Esophagus squamous epithelium (tissue), 4 donors: Measurements from ENCODE around the gene FAM193B.

Source experiments
- POLR2A ChIP-seq, 4 donors: fragments of 450-650 bp; IDR thresholded peaks; one replicate each; pipeline ENCODE4 v1.6.1; 2017; ENCODE audit warnings: antibody characterized with exemption in 4 of 4, mild to moderate bottlenecking in 4 of 4, moderate library complexity in 3 of 4
- TF ChIP-seq, protein P1 (sequence below), 6 experiments: fragments of 450-650 bp in 4 of 6; fragments of 200-600 bp in 2 of 6; sonication (generic) in 2 of 6; IDR thresholded peaks; one replicate each; pipeline ENCODE4 v1.5.1; 2016 to 2019; ENCODE audit warnings: antibody characterized with exemption in 6 of 6, mild to moderate bottlenecking in 4 of 6, moderate library complexity in 4 of 6

DNA sequence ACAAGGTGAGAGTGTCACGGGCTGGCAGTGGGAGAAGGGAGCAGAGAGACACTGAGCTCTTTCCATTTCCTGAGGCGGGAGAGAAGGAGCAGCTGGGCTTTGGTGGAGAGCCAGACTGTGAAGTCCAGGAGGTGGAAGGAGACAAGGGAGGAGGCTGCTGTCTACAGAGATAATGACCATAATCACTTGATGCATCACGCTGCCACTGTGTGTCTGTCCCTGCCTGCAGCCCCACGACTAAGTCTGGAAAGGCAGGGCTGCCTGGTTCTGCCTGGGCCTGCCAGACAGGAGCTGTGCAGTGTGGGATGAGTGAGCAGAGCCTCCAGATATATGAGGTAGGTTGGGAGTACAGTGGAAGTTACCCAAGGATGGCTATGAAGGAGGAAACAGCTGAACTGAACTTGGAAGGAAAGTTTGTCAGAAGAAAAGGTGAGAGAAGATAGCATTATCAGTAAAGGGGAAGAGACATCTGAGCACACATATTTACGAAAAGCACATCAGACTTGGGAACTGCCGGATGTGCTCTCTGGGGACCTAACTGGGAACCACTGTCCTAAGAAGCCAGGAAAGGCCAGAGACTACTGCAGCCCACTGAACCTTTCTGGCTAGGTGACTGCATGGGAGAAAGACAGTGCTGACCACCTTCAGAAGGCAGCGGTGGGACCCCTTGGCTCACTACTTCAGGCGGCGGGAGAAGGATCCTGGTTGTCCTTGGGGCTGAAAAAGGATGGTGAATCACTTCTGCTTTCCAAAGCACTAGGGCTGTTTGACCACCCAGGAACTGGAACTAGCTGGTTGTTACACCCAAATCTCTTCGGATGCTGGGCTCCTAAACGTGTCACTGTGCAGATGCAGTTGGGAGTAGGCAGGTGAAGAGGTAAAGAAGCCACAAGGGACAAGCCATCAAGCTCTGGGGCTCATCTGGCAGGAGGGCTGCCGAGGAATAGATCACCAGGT, 24.8 kb downstream of the FAM193B start:
- TF ChIP-seq, protein P1, sequence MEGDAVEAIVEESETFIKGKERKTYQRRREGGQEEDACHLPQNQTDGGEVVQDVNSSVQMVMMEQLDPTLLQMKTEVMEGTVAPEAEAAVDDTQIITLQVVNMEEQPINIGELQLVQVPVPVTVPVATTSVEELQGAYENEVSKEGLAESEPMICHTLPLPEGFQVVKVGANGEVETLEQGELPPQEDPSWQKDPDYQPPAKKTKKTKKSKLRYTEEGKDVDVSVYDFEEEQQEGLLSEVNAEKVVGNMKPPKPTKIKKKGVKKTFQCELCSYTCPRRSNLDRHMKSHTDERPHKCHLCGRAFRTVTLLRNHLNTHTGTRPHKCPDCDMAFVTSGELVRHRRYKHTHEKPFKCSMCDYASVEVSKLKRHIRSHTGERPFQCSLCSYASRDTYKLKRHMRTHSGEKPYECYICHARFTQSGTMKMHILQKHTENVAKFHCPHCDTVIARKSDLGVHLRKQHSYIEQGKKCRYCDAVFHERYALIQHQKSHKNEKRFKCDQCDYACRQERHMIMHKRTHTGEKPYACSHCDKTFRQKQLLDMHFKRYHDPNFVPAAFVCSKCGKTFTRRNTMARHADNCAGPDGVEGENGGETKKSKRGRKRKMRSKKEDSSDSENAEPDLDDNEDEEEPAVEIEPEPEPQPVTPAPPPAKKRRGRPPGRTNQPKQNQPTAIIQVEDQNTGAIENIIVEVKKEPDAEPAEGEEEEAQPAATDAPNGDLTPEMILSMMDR (IDR thresholded peaks at IDR 0.05), result no peak
- no peak for TF ChIP-seq POLR2A (IDR thresholded peaks at IDR 0.05)
